ENCODE data around the gene SNN.
A peak's percentile ranks its signal among the peaks of the same experiment; 100 is the strongest.

SNN gene

DNA sequence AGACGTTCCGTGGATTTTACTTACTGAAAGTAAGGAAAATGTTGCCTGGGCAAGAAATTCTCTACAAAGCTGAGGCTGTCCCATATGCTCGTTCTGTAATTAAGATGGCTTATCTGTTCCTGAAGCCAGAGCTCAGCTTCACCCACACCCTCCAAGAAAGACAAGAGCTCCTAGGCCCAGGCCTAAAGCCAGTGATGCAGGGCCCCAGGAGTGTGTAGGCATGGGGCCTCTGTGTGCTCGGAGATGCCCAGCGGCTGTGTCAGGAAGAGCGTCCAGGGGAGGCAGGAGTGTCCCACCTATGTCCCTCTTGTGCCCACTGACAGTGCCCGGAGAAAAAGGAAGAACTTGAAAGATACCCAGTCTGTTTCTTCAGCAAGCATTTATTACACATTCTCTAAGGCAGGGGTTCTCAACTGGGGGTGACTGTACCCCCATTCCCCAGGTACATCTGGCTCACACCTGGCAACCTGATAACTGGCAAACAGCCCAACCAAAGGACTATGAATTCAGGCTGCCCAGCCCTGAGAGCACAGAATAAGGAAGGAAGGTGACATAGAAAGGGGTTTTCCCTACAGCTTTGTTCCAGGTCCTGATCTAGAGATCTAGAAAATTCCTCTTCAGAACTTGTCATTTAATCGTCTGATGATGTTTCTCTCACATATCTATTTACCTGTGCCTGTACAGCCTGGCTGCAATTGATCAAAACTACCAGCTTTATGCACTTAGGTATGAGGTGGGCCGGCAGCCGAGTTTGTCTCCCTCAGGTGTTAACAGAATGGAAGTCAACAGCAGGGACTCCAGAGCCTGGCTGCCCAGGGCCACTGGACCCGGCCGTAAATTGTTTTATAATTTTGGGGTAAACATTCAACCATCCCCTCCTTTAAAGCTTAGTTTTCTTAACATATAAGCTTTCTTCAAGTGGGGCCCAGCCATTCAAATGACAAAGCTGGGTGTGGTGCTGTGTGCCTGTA lies 12.0 kb downstream of the SNN start:
- no peak for DNase-seq (ENCODE audit: low read depth)

DNA sequence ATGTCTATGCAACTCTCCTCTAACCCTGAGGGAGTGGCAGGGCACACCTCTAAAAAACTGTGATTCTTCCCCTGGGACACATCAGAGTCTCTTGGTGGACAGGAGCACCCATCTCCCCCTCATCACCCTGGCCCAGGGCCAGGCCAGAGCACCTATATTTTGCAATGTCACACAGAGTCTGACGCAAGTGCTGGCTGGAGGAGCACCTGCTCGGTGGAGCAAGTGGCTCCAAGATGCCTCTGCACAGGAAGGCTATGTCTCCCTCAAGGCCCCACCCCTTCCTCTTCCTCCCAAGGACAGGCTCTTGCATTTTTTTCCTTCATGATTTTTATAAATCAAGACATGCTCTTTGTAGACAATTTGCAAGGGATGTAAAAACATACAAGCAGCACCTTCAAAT lies 13.3 kb downstream of the SNN start:
- DNase-seq (ENCODE audit: low read depth): no peak

DNA sequence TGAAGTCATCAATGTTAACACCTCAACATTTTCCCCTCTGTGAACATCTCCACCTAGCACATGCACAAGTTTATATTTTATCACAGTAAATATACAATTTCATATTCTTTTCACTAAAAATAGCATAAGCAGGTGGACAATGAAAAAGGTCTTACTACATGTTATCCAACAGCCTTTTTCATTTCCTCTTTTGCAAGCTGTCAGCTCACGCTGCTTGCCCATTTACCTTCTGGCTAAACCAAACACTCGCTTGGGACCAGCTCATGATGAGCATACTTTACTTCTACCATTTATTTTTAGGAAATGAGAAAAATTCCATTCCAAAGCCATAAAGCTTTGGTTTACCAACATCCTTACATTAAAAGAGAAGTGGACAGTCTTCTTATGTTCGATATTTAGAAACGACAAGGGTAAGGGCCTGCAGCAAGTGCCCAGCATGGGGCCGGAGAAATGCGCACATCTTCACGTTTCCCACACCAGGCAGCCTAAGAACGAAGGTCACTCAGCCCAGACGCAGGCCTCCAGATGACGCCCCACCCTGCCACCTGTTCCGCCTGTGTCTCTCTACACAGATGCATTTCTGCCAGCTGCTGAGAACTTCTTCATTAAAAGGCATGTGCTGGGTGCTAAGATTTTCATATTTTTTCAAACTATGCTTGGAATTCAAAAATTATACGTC lies 13.9 kb downstream of the SNN start:
- no peak for DNase-seq (ENCODE audit: low read depth)

DNA sequence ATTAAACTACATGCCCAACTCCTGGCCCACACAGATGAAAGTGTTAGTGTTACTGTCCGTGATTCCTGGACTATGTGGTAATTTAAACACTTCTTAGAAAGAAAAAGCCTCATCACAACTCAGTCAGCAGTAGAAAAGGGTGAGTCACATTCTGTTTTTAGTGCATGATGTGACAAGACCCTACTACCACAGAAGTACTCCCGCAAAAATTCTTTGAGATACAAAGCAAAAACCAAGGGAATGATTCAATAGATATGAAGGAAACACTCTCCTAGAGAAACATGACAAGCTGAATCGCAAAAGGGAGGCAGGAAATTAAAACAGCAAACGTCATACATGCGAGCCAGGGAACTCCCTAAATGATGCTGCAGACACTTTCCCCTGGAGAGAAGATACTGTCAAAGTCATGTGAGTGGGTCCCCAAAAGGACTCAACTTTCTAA lies 14.4 kb downstream of the SNN start:
- peak; percentile 74 for DNase-seq (ENCODE audit: low read depth)

DNA sequence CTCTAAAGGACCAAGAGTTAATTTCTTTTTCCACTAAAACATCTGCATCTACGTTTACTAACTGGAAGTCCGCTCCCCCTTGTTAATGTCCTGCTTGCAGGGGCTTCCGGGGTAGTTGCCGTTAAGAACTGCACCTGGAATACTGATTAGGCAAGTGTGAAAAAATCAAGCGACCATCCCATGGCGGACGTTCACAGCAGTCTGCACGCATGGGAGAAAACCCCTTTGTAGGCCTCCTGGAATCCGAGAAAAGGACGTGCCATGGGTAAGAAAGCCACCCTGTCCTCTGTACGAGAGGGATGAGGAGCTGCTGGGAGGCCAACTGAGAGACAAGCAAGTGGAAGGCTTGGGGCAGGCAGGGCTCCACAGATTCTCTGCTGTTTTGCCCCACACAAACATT lies 14.9 kb downstream of the SNN start:
- DNase-seq (ENCODE audit: low read depth): no peak

DNA sequence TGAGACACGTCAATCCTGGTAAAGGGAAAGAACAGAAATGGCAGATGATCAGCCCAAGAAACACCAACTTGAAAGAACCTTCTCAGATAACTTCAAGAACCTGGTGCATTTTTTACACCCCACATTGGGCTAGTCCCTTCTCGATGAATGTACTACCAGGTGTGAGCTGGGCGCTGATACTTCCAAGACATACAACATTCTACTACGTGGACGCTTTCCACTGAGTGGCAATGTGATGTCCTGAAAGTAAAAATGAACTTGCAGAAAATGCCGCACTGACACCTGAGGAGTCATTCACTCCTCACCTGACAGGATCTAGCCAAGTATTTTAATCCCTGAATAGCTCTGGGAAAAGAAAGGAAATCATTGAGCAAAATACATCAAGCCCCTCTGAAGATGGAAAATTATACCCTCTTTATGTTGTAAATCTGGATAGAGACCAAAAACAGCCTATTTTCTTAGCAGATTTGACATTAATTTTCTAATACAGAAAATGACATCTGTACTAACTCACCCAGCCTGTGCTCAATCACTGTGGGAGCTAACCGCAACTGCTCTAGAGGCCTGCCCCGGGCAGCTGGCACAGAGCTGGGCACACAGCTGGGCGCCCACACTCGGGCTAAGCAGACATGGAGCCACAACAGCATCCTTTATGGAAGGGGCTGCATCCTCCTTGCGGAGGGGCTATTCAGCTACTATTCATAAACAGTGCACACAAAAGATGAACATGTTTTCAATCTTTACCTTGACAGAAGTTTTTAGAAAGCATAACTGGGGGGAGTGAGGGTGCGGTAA lies 16.2 kb downstream of the SNN start:
- DNase-seq (ENCODE audit: low read depth): no peak

DNA sequence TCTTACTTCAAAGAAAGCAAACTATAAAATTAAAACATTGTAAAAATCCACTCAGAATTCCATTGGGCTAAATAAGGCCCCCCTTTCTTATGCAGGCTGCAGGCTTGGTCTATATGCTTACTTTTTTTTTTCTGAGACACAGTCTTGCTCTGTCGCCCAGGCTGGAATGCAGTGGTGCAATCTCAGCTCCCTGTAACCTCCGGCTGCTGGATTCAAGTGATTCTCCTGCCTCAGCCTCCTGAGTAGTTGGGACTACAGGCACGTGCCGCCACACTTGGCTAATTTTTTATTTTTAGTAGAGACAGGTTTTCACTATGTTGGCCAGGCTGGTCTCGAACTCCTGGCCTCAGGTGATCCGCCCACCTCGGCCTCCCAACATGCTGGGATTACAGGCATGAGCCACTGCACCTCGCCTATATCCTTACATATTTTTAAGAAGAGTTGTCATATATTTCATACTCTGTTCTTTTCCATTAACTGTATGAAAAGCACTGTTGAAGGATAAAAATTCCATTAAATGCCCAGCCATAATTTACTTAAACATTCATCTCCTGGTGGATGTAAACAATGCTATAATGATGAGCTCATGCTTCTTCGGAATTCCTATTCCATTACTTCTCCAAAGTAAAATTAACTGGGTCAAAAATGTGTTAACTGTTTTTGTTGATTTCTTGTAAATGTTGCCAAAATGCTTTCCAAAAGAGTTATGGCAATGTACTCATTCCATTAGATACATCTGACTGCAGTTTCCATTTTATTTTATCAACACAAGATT lies 17.8 kb downstream of the SNN start:
- no peak for DNase-seq (ENCODE audit: low read depth)

DNA sequence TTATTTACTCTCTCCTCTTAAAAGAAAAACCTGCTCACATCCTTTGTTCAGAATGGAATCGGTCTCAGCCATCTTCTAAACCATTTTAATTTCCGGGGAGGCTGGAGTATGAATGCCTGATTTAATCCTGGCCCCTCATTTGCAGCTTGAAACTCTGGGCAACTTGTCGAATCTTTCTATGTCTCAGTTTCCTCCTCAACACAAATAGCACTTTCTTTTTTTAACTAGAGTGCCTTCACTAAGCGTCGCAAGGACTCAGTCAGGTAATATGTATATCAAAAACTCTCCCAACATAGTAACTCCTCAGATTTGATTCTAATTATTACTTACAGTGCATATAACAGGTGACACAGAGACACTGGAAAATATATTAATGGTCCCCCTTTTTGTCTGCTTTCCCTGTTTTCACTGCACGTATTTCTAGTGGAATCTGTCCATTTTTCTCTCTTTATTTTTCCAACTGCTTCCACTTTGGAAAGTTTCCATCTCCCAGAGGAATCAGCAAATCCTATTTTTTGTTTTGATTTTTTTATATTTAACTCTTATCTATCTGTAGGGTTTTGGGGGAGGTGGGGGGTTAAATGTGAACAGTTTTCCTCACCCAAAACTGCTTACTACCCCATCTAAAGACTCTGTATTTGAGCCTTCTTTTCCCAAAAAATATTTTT lies 18.6 kb downstream of the SNN start:
- DNase-seq (ENCODE audit: low read depth): no peak

DNA sequence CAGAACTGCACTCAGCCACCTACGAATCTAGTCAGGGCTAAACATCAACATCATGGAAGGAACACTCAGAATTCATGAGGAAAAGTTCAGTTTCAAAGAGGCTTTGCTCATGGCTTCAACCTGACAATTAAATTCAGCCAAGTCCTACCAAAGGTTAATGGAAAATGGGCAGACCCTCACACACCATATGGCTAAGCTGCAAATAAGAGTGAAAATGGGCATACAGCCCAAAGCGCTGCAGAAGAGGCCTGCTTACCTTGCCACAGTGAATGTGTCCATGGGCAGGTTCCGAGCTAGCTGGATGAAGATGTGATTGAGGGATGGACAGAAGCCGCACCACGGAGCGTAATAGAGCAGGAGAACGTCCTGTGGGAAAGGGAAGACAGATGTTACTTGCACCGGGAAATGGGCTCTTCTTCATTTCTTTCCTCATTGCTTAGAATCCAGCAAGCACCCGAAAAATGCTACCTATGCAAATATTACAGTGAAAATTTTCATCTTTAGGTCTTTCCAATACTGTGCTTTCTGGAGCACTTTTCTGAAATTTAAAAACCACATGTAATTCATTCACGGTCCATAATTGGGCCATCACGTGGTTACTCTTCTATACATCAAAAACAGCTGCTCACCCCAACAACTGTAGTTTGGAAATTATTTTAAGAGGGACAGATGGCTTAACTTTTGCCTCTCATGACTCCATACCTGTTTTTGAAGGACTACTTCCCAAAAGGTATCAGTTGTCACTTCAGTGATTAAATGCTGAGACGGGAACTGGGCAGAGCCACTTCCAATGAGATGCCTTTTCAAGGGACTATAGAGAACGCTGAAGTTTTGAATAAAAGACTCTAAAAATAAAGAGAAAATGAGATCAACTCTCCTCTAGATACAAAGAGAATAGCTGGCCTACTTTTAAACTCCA lies 19.6 kb downstream of the SNN start:
- DNase-seq (ENCODE audit: low read depth): no peak

DNA sequence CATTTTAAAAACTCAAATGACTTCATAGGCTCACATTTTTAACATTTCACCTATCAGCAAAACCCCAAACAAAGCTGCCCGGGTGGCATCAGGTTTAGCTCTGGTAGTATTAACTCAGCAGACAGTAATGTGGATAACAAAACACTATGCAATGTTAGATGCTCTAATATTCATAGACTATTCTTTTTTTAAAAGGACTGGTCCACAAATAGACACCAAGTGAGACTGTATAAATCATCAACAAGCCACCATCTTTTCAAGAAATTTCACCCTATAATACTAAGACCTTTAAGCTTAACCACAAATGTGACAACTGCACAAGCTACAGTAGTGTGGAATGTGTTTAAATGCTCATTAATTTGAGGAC lies 20.2 kb downstream of the SNN start:
- DNase-seq (ENCODE audit: low read depth): no peak

DNA sequence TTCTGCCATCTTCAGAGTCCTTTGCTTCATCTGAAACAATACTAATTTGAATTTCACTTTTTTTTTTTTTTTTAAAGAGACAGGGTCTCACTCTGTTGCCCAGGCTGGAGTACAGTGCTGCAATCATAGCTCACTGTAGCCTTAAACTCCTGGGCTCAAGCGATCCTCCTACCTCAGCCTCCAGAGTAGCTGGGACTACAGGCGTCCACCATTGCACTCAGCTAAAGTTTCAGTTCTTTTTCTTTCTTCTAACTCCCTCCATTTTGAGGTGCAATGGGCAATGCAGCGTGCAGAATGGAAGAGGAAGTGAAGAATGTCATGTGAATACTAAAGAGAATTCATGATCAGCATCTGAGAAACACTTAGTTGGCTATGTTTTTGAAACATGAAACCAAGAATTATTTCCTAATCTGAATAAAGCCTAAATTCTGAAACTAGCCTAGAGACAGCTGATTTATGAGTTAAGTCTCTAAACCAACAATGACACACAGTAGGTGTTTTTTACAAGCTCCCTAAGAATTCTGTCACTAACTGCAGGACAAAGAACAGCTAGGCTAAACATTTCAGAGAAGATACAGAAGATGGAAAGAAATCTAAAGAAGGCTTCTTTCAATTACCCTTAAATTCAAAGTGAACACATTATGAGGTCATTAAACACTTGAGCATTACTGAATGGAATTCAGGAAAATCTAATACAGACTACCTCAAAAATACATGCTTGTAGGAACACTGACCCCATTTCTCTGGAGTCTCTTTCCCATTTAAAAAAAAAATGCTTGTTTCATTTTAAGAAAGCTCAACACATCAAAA lies 21.0 kb downstream of the SNN start:
- no peak for DNase-seq (ENCODE audit: low read depth)

DNA sequence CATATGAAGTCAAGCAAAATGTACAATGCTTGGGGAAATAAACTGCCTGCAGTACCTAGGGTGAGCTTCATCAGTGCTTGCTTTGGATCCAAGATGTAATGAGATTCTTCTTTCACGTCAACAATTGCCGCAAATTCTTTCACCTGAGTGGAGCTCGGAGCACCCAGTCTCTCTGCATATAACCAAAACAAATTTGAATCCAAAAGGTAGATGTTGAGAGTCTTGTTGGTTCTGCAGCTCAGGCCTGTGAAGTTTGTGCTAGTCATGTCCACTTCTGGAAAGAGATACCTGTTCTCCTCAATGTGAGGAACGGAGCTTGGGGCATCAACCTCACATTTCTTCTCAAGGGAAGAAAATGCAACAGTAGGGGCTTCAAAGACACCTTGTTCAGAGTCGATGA lies 23.0 kb downstream of the SNN start:
- no peak for DNase-seq (ENCODE audit: low read depth)

DNA sequence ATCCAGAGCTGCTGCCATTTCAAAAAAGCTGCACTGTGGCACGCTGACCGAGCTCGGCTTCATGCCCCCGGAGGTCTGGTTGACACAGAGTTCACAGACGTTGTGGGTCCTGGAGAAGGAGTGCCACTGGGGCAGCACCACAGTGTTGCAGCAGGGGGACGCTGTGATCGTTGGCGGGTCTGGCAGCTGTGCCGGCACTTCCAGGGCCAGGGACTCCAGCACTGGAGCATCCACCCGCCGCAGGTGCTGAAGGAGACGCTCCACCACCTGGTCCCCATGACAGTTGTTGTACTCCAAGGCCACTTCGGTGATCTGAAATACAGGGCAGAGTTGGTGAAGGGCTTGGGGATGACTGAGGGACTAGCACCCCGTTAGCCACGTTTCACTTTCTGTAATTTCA lies 23.5 kb downstream of the SNN start:
- DNase-seq (ENCODE audit: low read depth): no peak

DNA sequence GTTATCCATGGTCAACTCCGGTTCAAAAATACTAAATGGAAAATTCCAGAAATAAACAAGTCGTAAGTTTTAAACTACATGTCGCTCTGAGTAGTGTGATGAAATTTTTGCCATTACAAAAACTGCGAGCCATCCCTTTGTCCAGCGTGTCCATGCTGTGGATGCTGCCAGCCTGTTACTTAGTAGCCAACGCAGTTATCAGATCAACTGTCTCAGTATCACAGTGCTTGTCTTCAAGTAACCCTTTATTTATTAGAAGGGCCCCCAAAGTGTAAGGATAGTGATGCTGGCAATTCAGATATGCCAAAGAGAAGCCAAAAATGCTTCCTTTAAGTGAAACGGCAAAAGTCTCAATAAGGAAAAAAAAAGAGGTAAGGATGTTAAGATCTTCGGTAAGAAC lies 23.9 kb downstream of the SNN start:
- no peak for DNase-seq (ENCODE audit: low read depth)

DNA sequence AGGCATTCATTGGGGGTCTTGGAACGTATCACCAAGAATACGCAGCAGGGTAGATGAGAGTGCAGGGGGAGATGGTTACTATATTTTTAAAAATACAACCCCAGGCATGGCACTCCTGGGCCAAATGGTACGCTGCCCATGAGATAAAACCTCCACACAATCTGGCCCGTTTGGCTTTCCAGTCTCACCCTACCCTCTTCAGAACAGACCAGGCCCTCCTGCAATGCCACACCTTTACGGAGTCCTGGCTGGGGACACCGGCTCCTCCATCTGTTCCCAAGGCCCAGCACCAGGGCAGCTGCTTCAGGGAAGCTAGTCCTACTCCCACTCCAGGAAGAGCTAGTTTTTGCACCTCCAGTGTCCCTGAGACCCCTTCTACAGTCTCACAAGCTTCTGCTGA lies 24.4 kb downstream of the SNN start:
- no peak for DNase-seq (ENCODE audit: low read depth)

DNA sequence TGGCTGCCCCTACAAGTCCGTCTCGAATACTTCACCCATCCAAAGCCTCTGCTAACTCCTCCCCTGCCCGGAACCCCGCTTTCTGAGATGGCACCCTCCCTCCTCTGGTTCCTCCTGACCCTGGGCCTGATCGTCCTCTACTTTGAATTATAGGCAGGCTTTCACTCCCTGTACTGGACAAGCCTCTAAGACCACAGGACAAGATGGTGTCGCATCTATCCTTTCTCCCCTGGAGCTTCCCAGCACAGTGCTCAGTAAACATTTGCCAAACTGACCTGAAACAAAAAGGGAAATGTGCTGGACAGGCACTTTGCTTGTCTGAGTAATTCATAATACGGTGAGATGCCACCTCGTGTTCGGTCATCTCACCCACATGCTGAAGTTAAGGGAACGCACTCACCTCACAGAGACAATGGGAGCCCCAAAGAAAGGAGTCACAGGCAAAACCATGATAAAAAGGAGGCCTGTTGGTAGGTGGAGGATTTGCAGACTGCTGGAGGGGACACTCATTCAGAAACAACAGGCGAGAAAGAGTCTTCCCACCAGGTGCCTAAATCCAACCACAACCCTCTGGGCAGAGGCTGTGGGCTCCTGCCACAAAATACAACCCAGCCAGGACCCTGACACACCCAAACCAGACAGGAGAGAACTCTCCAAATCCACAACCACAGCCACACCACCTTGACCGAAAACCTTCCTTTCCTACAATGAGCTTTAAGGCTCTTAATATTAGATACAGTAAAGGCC lies 28.2 kb downstream of the SNN start:
- DNase-seq (ENCODE audit: low read depth): no peak

DNA sequence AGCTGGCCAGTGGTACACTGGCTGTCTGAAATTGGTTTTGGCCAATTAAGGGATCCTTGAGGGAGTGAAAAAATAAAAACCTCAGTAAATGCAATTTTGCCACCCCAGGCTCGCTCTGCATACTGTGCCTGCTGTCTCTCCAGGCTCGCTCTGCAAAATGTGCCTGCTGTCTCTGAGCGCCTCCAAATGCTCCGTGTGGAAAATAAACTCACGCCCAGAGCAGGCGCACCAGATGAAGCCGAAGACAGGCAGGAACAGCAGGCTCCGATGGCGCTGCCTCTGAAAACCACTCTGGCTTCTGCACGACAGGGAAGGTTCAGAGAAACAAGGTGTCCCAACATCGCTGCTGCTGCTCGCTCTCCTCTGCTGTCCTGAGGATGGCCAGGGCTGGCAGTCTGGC lies 29.1 kb downstream of the SNN start:
- DNase-seq (ENCODE audit: low read depth): no peak

DNA sequence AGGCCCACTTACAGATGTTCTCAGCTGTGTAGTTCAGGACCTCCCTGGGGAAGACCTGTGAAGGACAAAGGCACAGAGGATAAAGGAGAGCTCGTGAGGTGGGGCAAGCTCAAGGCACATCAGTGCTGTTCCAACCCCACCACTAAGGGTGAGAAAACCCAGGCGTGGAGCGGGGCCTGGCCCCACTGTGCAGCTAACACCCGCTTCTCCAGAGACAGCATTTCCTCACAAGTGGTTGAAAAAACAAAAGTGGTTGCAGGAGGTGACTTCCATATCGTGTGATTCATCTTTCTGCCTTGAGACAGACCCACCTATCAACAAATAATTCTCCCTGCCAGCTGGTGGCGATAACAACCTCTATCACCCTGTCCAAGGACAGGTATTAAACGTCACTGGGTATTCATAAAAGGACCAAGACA lies 30.0 kb downstream of the SNN start:
- DNase-seq (ENCODE audit: low read depth): no peak
